IPS-18a (cell line): ENCODE results near the gene SBNO1.

Source experiments
- H3K27ac ChIP-seq: one replicate; pipeline ENCODE4 v1.5.1; 2013; ENCODE audit warnings: low read length
- H3K27me3 ChIP-seq: one replicate; pipeline ENCODE4 v1.6.1; 2013; ENCODE audit warnings: mild to moderate bottlenecking, low read length; ENCODE audit not compliant: control insufficient read depth, insufficient read depth
- H3K36me3 ChIP-seq: one replicate; pipeline ENCODE4 v1.6.1; 2013; ENCODE audit warnings: low read depth, low read length; ENCODE audit not compliant: control insufficient read depth
- H3K4me1 ChIP-seq: one replicate; pipeline ENCODE4 v1.6.1; 2013; ENCODE audit warnings: low read depth, low read length; ENCODE audit not compliant: control insufficient read depth
- H3K4me3 ChIP-seq: one replicate; pipeline ENCODE4 v1.5.1; 2013; ENCODE audit warnings: low read length
- H3K9ac ChIP-seq: one replicate; pipeline ENCODE4 v1.6.1; 2013; ENCODE audit warnings: mild to moderate bottlenecking, low read length, moderate library complexity
- H3K9me3 ChIP-seq: one replicate; pipeline ENCODE4 v1.6.1; 2013; ENCODE audit warnings: low read depth, low read length; ENCODE audit not compliant: control insufficient read depth

The SBNO1 gene

GRCh38 chr12:123397400-123397799 is 32.8 kb upstream of the SBNO1 start:
- Histone ChIP-seq H3K27me3 (peaks cover 43% of the 10 kb centered on the region), H3K36me3 (no peaks in the 10 kb centered on the region), H3K9me3 (no peaks in the 10 kb centered on the region), H3K9ac (no peak overlapping the region), H3K4me1 (no peaks in the 10 kb centered on the region), H3K4me3 (no peak overlapping the region), H3K27ac (no peak overlapping the region)

GRCh38 chr12:123396954-123397353 is 32.3 kb upstream of the SBNO1 start:
- Histone ChIP-seq H3K36me3 (peaks cover 3% of the 10 kb centered on the region), H3K9me3 (no peaks in the 10 kb centered on the region), H3K9ac (no peak overlapping the region), H3K4me1 (no peaks in the 10 kb centered on the region), H3K4me3 (no peak overlapping the region), H3K27me3 (peaks cover 39% of the 10 kb centered on the region), H3K27ac (no peak overlapping the region)

GRCh38 chr12:123396543-123396942 is 31.9 kb upstream of the SBNO1 start:
- Histone ChIP-seq H3K27me3 (peaks cover 39% of the 10 kb centered on the region), H3K4me3 (no peak overlapping the region), H3K36me3 (peaks cover 7% of the 10 kb centered on the region), H3K4me1 (no peaks in the 10 kb centered on the region), H3K9ac (no peak overlapping the region), H3K9me3 (no peaks in the 10 kb centered on the region), H3K27ac (no peak overlapping the region)

- Histone ChIP-seq H3K4me3 (no peak overlapping the region), H3K27me3 (peaks cover 39% of the 10 kb centered on the region), H3K9ac (no peak overlapping the region), H3K4me1 (no peaks in the 10 kb centered on the region), H3K9me3 (no peaks in the 10 kb centered on the region), H3K27ac (no peak overlapping the region), H3K36me3 (peaks cover 9% of the 10 kb centered on the region)
Observed at GRCh38 chr12:123395236-123395635, 30.6 kb upstream of the SBNO1 start.

GRCh38 chr12:123393747-123394146 is 29.1 kb upstream of the SBNO1 start:
- no peak overlapping the region for H3K27ac ChIP-seq
- no peak overlapping the region for H3K4me3 ChIP-seq
- no peaks in the 10 kb centered on the region for H3K4me1 ChIP-seq
- peaks cover 9% of the 10 kb centered on the region for H3K36me3 ChIP-seq
- H3K9ac ChIP-seq: no peak overlapping the region
- no peaks in the 10 kb centered on the region for H3K9me3 ChIP-seq
- peaks cover 32% of the 10 kb centered on the region for H3K27me3 ChIP-seq

GRCh38 chr12:123391546-123392343 is 27.1 kb upstream of the SBNO1 start:
- Histone ChIP-seq H3K27ac (no peak overlapping the region), H3K4me1 (peaks cover 3% of the 10 kb centered on the region), H3K9me3 (no peaks in the 10 kb centered on the region), H3K36me3 (peaks cover 9% of the 10 kb centered on the region), H3K9ac (no peak overlapping the region), H3K27me3 (peaks cover 42% of the 10 kb centered on the region), H3K4me3 (no peak overlapping the region)

- Histone ChIP-seq H3K4me3 (peak overlapping the region; percentile 46), H3K27ac (no peak overlapping the region), H3K4me1 (peaks cover 3% of the 10 kb centered on the region), H3K9me3 (no peaks in the 10 kb centered on the region), H3K9ac (no peak overlapping the region), H3K27me3 (peaks cover 52% of the 10 kb centered on the region), H3K36me3 (peaks cover 9% of the 10 kb centered on the region)
Observed at GRCh38 chr12:123390498-123391426, 26.1 kb upstream of the SBNO1 start.

- Histone ChIP-seq H3K9ac (no peak overlapping the region), H3K27ac (no peak overlapping the region), H3K27me3 (peaks cover 62% of the 10 kb centered on the region), H3K4me3 (peak overlapping the region; percentile 46), H3K9me3 (no peaks in the 10 kb centered on the region), H3K36me3 (peaks cover 9% of the 10 kb centered on the region), H3K4me1 (peaks cover 3% of the 10 kb centered on the region)
Observed at GRCh38 chr12:123389560-123390351, 25.1 kb upstream of the SBNO1 start.

- Histone ChIP-seq H3K4me1 (peaks cover 3% of the 10 kb centered on the region), H3K4me3 (peak overlapping the region; percentile 46), H3K27me3 (peaks cover 66% of the 10 kb centered on the region), H3K9me3 (no peaks in the 10 kb centered on the region), H3K36me3 (peaks cover 9% of the 10 kb centered on the region), H3K27ac (no peak overlapping the region), H3K9ac (no peak overlapping the region)
Observed at GRCh38 chr12:123388951-123389559, 24.4 kb upstream of the SBNO1 start.

- Histone ChIP-seq H3K4me1 (peaks cover 3% of the 10 kb centered on the region), H3K4me3 (peak overlapping the region; percentile 52), H3K27me3 (peaks cover 66% of the 10 kb centered on the region), H3K36me3 (peaks cover 9% of the 10 kb centered on the region), H3K9me3 (no peaks in the 10 kb centered on the region), H3K9ac (no peak overlapping the region), H3K27ac (no peak overlapping the region)
Observed at GRCh38 chr12:123388177-123388950, 23.7 kb upstream of the SBNO1 start.
